CD4-positive, alpha-beta T cell treated with Interleukin-1 beta for 1 hour (primary cell): ENCODE data around the gene SMIM13.

Experiments
- DNase-seq, 2 donors: peaks; one replicate each; pipeline ENCODE4 v3.0.0-alpha.2; 2020 to 2022

Gene SMIM13

DNA sequence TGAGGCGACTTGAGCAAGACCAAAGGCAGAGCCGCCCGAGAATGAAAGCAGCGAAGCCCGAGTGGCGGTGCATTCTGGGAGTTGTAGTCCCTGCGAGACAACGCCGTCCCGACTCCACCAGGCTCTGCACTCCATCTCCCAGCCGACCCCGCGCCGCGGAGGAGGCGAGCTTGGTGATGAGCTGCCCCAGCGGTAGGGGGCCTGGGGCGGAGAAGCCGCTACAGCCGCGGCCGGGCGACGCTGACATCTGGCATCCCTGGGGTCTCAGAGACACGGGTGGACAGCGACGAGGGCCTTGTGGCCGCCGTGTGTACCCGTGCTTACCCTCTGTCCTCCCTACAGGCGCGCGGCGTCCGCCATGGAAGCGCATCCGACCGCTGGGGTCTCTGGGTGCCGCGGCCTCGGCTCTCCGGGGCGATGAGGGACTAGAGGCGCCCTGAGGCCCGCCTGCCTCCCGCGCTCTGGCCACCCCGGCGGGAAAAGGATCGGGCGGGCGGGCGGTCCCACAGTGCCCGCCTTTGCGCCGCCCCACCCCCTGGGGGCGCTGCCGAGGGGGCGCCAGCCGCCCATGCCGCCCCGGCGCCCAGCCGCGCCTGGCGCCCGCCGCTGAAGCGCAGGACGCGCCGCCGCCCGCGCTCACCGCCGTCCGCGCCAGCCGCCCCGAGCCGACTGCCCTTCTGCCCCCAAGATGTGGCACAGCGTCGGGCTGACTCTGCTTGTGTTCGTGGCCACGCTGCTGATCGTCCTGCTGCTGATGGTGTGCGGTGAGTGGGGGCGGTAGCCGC, at the start of gene SMIM13:
TSS of gene SMIM13 (plus strand) at position 209 of the 785 bp plus-strand sequence. CDS start at position 689, 480 bp downstream.
- peak; percentile 95 to 96 for DNase-seq

DNA sequence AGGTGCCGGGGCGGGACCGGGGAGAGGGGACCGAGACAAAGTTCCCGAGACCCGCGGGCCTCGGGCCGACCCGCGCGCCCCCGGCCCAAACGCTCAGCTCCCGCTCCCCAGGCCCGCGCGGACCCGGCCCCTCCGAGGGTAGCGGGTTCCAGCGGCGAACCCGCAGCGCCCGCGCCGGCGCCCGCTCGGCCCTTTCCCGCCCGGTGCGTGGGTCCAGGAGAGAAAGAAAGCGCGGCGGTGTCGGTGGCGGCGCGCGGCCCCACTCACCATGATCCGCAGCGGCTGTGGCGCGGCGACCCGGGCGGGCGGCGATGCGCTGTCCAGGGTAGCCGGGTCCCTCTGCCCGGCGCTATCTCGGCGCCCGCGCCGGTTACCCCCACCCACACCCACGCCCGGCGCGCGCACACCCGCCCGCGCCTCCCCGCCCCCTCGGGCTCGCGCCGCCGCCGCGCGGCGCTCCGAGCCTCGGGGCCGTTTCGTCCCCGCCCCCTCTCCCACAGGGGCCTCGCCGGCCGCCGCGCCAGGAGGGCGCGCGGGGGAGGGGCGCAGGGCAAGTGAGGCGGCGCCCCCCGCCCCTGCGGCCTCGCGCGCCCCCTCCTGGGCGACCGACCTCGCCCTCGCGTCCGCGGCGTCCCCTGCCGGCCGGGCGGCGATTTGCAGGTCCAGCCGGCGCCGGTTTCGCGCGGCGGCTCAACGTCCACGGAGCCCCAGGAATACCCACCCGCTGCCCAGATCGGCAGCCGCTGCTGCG, 49.5 kb upstream of the SMIM13 start, which contains the start of gene ELOVL2:
TSS of gene ELOVL2 (minus strand) at position 345 of the 751 bp plus-strand sequence. CDS start at position 270, 75 bp downstream.
- peak in 1 of 2 donors; percentile 13 for DNase-seq

DNA sequence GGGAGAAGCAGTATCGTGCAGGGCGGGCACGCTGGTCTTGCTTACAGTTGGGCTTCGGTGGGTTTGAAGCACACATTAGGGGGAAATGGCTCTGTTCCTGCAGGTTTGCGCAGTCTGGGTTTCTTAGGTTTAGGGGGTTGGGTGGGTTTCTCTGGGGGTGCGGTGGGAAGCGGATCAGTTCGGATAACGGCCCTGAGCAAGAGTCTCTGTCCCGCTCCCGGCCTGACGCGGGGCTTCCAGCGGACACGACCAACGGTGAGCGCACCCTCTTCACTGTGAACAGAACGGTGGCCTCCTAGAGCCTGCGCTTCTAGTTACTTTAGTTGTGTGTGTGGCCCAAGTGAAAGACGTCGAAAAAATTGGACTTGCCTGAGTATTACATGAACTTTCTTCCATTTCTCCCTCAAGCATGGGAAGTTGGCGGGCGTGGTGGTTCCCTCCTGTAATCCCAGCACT, 48.9 kb upstream of the SMIM13 start:
- DNase-seq, result no peak

DNA sequence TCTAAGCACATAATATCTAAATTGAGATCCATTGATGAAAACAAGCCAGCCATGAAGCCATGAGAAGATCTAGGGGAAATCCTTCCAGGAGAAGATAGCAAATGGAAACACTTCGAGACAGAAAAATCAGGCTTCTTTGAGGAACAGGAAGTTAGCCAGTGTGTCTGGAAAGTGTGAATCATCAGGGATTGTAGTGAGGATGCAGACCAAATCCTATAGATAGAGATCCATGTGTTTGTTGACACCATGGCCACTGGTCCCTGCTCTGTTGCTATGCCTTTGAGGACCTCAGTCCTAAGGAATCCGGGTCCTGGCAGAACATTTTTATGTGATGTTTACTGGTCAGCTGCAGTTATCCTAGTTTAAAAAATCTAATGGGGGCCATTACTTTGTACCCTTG, 42.9 kb upstream of the SMIM13 start:
- DNase-seq, result no peak

DNA sequence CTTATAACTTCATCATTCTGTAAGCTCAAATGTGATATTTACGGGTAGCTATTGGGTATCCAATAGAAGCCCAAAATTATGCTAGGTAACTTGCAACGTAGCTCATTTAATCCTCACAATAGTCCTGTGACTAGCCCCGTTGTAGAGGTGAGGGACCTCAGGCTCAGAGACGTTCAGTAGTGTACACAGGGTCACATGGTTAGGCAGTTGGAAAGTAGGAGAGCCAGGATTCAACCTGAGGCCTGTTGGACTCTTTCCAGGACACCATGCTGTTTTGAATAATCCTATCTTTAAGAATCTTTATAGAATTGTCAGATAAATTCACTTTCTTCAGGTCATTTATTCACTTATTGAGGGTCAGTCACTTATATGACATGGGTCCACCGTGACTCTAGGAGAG, 40.3 kb upstream of the SMIM13 start:
- no peak for DNase-seq

DNA sequence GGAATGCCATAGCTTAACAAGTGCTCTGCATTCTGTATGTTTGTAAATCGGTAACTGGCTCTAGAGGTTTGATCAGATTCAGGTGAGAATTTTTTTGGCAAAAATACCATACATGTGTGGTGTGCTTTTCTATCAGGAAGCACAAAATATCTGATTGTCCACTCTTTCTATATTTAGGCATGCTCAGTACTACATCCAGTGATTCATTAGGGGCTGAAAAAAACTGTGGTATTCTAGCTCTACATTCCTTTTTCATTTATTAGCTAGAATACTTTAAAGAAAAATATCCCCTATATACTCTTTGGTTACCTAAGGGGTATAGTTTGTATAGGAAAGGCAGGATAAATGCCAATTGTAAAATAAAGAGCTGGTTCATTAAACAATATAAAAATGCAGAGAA, 38.9 kb upstream of the SMIM13 start:
- no peak for DNase-seq

DNA sequence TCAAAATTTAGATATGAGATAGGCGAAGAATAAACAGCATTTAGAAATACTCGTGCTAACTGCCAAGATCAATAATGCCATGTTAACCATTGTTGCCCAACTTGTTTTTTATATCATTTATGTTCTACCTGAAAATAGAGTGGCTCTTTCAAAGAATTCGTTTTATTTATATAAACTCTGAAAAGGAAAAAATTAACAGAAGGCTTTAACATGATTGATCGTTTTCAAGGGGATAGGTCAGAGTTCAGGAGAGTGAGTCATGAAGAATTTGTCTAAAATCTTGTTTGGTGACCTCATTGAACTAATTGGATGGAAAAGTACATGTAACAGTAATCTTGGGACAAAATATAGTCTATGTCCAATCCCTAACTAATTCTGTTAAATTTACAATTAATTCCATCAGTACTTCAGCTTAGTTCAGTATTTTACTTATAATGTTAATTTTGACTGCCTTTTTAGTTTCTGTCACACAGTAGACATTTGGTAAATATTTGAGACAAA, 38.5 kb upstream of the SMIM13 start:
- no peak for DNase-seq

DNA sequence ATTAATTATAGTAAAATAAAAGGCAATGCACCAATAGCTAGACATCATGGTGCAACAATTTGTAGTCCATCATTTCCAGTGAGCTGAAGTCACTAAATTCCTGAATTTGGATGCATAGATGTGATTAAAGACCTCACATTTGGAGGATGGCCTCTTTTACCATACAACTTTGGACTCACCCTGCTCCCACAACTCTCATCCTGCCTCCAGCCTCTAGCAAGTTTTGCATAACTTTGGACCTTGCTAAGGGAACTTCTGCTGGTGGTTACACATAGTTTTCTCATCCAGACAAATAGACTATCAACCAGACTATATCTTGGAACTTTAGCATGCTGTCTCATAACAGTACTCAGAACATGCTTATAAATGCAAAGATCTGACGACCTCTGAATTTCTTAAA, 36.8 kb upstream of the SMIM13 start:
- DNase-seq, result no peak

DNA sequence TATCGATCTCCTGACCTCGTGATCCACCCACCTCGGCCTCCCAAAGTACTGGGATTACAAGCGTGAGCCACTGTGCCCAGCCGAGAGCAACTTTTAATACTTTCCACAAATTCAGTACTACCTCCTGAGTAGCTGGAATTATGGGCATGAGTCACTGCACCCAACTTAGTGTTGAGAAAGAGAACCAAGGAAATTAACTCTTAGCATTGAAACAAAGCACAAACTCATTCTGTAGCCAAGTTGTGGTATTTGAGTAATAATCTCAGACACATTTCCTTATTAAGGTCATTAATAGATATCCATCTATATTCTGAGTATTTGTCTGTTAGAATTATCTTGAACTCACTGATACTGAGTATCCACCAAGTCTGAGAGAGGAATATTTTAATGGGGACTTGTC, 35.2 kb upstream of the SMIM13 start:
- DNase-seq, result no peak

DNA sequence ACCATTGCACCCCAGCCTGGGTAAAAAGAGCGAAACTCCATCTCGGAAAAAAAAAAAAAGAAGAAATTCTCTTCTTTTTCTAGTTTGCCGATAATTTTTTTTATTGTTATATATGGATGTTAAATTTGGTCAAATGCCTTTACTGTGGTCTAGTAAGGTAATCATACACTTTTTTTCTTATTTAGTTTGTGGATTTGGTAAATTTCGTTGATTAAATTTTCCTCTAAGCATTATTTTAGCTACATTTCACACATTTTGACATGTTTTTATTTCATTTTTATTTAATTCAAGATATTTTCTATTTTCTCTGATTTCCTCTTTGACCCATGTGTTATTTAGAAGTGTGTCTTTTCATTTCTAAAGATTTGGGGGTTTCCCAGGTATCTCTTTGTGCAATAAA, 31.6 kb upstream of the SMIM13 start:
- DNase-seq, result no peak

DNA sequence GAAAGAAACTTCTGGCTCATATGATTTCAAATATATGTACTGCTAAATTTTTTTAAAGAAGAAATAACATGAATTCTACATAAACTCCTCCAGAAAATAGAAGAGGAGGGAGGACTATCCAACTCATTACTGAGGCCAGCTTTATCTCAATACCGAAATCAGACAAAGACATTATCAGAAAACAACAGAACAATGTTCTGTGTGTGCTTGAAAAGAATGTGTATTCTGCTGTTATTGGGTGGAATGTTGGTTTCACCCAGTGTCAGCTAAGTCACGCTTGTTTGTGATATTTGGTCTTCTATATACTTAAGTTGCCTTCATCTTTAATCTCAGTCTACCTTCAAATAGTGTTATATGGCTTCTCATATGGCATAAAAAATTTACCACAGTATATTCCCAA, 30.9 kb upstream of the SMIM13 start:
- no peak for DNase-seq

DNA sequence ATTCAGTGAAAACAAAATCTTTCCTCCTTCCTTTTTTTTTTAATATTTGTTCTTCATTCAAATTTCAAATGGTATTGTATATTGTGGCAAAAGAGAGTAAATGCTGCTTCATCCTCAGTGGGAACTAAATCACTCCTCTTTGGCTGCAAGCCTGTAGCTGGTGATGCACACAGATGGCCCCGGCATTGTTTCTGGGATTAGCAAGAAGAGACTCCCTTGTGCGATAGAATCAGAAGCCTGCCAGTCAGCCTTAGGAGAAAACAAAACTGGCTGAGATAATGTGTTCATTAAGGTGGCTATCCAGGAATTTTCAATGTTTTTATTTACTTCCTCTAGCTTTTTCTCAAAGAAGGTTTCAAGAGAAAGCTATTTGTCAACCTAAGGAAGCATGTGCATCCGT, 28.8 kb upstream of the SMIM13 start:
- no peak for DNase-seq

DNA sequence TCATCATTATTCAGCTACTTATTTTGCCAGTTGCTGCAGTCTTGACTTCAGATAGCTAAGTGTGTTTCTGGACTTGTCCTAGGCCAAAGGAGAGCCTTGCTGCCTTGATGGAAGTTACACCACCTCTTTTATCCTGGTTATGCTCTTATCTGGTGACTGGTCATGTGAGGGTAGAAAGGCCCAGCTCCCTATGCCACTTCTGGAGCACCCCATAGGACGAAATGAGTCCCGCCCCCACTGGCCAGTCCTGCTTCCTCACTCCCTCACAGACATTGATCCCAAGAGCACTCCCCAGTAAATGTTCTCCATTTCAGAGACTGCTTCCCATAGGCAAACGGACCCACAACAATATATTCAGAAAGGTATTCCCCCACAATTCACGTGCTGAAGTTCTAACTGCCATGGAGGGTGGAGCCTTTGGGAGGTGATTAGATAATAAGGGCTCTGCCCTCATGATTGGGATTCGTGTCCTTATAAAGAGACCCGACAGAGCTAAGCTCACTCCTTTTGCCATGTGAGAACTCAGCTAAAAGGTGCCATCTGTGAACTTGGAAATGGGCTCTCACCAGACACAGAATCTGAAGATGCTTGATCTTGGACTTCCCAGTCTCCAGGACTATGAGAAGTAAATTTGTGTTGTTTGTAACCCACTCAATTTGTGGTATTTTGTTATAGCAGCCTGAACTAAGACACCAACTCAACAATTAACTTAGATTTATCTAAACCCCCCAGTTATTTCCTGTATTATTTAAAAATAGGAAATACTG, 28.0 kb upstream of the SMIM13 start:
- DNase-seq, result no peak

DNA sequence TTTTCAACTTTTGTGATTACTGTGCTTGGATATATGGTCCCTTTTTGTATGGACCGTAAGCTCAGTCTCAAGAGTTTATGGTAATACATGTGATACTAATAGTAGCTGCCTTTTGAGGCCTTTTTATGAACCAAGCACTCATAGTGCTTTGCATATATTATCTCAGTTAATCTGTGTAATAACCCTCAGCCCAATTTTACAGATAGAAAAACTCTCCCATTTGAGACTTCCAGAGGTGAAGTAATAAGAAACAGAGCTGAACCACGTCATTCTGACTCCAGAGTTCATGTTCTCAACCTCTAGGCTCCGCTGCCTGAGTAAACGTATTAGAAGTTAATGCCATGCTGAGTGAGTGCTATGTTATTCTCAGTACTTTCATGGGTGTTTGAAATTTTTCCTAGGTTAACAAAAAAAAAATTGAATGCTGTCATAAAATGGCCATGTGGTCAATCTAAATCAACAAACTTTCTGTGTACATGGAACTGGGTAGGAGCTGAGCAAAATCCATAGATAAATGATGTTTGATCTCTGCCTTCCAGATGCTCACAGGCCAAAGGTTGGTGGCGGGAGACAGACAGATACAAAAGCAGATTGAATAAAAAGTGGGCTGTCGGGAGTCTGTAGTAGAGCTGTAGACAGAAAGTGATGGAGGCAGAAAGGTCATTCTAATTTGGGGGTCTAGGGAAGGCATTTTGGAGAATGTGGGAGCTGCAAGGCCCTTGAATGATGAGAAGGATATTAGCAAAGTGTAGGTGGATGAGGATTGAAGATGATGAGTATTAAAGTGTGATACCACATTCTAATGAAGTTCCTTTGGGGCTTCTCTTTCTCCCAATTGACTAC, 26.9 kb upstream of the SMIM13 start:
- no peak for DNase-seq

DNA sequence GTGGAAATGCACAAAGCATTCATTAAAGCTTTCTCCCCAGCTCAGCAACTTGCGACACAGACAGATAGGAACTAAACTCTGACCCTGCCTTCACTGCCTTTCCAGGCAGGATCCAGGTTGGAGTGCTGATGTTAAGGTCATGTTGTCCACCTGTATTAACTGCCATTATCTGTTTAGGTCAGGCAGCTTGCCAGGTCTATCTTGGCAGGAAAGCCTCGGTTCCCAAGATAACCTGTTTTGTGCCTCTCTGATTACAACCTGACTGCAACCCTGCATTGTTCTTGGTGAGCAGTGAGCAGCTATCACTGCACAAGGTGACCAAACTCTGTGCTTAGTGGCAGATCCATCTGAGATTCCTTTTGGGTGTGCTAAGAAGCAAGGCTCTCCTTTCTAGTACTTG, 26.3 kb upstream of the SMIM13 start:
- DNase-seq, result no peak

DNA sequence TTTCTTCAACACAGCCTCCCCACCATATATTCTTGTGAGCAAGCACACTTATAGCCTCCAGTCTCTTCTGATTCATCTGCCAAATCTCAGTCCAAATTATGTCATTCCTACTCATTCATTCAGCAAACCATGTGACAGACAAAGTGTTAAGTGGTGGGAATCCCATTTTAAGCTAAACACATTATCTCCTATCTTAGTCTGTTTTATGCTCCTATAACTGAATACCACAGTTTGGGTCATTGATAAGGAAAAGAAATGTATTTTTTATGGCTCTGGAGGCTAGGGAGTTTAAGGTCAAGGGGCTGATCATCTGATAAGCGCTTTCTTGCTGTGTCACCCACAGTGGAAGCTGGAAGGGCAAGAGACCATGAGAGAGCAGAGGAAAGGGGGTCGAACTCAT, 23.9 kb upstream of the SMIM13 start:
- no peak for DNase-seq

DNA sequence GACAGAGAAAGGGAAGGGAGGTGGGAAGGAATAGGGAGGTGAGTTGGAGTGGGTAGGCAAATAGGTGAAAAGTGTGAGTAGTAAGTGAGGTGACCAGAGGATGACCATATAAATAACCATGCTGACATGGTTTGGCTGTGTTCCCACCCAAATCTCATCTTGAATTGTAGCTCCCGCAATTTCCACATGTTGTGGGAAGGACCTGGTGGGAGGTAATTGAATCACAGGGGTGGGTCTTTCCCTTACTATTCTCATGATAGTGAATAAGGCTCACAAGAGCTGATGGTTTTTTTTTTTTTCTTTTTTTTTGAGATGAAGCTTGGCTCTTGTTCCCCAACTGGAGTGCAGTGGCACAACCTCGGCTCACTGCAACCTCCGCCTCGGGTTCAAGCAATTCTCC, 21.5 kb upstream of the SMIM13 start:
- no peak for DNase-seq

DNA sequence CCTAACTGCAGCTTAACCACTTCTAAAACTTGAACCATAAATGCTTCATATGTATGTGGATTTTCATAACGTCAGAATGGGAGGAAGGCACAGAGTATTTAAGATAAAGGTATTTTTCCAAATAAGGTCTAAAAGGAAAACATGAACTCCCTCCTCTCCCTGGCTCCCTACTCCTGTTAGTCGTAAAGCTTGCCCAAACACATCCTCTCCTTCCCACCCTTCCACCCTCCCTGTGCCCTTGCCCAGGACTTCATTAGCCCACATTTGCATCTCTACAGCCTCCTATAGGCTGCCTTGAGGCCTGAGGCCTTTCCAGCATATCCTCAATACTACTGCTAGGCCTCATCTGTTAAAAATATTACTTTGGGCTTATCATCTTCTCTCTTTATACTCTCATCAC, 17.1 kb upstream of the SMIM13 start:
- no peak for DNase-seq

DNA sequence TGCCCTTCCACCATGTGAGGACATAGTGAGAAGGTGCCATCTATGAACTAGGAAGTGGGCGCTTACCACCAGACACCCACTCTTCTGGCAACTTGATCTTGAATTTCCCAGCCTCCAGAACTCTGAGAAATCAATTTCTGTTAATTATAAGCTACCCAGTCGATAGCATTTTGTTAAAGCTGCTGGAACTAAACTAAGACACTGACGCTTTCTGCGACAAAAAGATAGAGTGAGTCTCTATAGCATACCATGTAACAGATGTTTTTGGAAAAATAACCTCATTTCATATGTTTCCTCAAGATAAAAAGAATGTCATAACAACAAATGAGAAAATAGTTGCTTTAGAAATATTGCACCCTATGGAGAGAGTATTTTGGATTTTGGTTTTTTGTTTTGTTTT, 15.4 kb upstream of the SMIM13 start:
- no peak for DNase-seq

DNA sequence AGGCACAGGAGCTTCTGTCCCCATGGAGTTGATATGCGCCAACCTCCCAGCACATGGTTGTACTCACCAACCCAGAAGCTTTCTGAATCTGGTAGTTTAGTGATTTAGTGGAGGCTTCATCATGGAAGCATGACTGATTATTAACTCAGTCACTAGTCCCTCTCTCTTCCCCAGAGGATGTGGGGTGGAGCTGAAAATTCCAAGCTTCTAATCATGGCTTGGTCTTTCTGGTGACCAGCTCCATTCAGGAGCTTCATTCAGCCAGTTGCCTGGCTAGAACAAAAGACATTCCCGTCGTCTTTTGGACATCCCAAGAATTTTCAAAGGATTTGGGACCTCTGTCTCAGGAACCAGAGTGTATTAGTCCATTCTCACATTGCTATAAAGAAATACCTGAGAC, 13.3 kb upstream of the SMIM13 start:
- DNase-seq, result no peak

DNA sequence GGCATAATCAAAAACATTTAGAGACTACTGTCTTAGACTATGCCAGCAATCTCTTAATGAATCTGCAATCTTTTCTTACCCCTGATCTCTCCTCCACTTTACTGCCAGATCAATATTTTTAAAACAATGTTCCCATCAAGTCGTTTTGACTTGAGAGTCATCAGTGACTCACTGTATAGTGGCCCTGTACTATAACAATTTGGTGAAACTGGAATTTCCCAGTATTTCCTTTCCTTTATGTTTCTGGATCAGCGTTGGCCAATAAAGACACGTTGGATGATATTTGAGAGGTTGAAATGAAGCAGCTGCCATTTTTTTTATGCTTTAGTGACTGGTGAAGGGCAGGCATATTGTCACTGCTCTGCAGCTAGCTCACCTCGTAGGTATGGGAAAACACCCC, 10.1 kb upstream of the SMIM13 start:
- DNase-seq, result no peak

DNA sequence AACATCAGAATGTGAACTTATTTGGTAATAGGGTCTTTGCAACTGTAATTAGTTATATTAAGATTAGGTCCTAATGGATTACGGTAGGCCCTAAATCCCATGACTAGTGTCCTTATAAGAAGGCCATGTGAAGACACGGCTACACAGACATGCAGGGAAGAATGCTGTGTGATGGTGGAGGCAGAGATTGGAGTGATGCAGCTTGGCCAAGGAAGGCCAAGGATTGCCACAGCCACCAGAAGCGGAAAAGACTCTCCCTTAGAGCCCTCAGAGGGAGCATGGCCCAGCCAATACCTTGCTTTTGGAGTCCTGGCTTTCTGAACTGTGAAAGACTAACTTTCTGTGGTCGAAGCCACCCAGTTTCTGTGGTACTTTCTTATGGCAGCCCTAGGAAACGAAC, 9.7 kb upstream of the SMIM13 start:
- no peak for DNase-seq
